Stimulated activated memory B cell treated with anti-CD40 and anti-IgM and Interleukin-4, amounts not matched to agents 10 μg/mL and 1 μg/mL and 100 μg/mL, for 72 hours (primary cell): ENCODE measurements around the gene RECQL5.
A peak's percentile ranks its signal among the peaks of the same experiment; 100 is the strongest.

Source experiments
- ATAC-seq: fragments of 150-1000 bp; cut with Tn5 transposase; 2 replicates; pipeline ENCODE4 v1.10.0; 2021
- H3K27ac Mint-ChIP-seq: one replicate; pipeline ENCODE4 v1.8.0; 2022; ENCODE audit warnings: mild to moderate bottlenecking, mixed read lengths
- H3K27me3 Mint-ChIP-seq: one replicate; pipeline ENCODE4 v1.8.0; 2022; ENCODE audit warnings: mixed read lengths
- H3K36me3 Mint-ChIP-seq: one replicate; pipeline ENCODE4 v1.8.0; 2022; ENCODE audit warnings: mixed read lengths
- H3K4me1 Mint-ChIP-seq: one replicate; pipeline ENCODE4 v1.8.0; 2022; ENCODE audit warnings: mixed read lengths
- H3K4me3 Mint-ChIP-seq: one replicate; pipeline ENCODE4 v1.8.0; 2022; ENCODE audit warnings: mild to moderate bottlenecking, moderate library complexity, mixed read lengths
- H3K9me3 Mint-ChIP-seq: one replicate; pipeline ENCODE4 v1.8.0; 2022; ENCODE audit warnings: mixed read lengths

Gene RECQL5

GRCh38 chr17:75693500-75694481, 26.8 kb upstream of the RECQL5 start:
- no peak for ATAC-seq
- no peak overlapping the region for H3K27ac Mint-ChIP-seq
- no peaks in the 10 kb centered on the region for H3K9me3 Mint-ChIP-seq
- H3K4me3 Mint-ChIP-seq: no peak overlapping the region
- no peaks in the 10 kb centered on the region for H3K27me3 Mint-ChIP-seq
- H3K36me3 Mint-ChIP-seq: peaks cover 32% of the 10 kb centered on the region
- peaks cover 31% of the 10 kb centered on the region for H3K4me1 Mint-ChIP-seq

- no peak overlapping the region for H3K4me3 Mint-ChIP-seq
- H3K27me3 Mint-ChIP-seq: no peaks in the 10 kb centered on the region
- H3K36me3 Mint-ChIP-seq: peaks cover 32% of the 10 kb centered on the region
- peaks cover 39% of the 10 kb centered on the region for H3K4me1 Mint-ChIP-seq
- no peak for ATAC-seq
- H3K27ac Mint-ChIP-seq: no peak overlapping the region
- no peaks in the 10 kb centered on the region for H3K9me3 Mint-ChIP-seq
Observed at GRCh38 chr17:75692976-75693375, 26.0 kb upstream of the RECQL5 start.

GRCh38 chr17:75691801-75692626, 25.1 kb upstream of the RECQL5 start:
- Mint-ChIP-seq H3K27me3 (no peaks in the 10 kb centered on the region), H3K9me3 (no peaks in the 10 kb centered on the region), H3K4me3 (no peak overlapping the region), H3K36me3 (peaks cover 28% of the 10 kb centered on the region), H3K27ac (peak overlapping the region; percentile 90), H3K4me1 (peaks cover 49% of the 10 kb centered on the region)
- no peak for ATAC-seq

GRCh38 chr17:75691371-75691791, 24.4 kb upstream of the RECQL5 start:
- Mint-ChIP-seq H3K36me3 (peaks cover 27% of the 10 kb centered on the region), H3K4me1 (peaks cover 55% of the 10 kb centered on the region), H3K27me3 (no peaks in the 10 kb centered on the region), H3K27ac (peak overlapping the region; percentile 90), H3K9me3 (no peaks in the 10 kb centered on the region), H3K4me3 (no peak overlapping the region)
- ATAC-seq: no peak

- H3K4me3 Mint-ChIP-seq: peak overlapping the region; percentile 65
- no peaks in the 10 kb centered on the region for H3K9me3 Mint-ChIP-seq
- peak; percentile 89 for ATAC-seq
- no peaks in the 10 kb centered on the region for H3K27me3 Mint-ChIP-seq
- peak overlapping the region; percentile 90 for H3K27ac Mint-ChIP-seq
- peaks cover 73% of the 10 kb centered on the region for H3K4me1 Mint-ChIP-seq
- peaks cover 28% of the 10 kb centered on the region for H3K36me3 Mint-ChIP-seq
Observed at GRCh38 chr17:75689441-75689873, 22.5 kb upstream of the RECQL5 start.

GRCh38 chr17:75688209-75688825, 21.4 kb upstream of the RECQL5 start:
- H3K4me1 Mint-ChIP-seq: peaks cover 80% of the 10 kb centered on the region
- peak overlapping the region; percentile 90 for H3K27ac Mint-ChIP-seq
- no peaks in the 10 kb centered on the region for H3K9me3 Mint-ChIP-seq
- ATAC-seq: no peak
- H3K36me3 Mint-ChIP-seq: peaks cover 23% of the 10 kb centered on the region
- peak overlapping the region; percentile 47 for H3K4me3 Mint-ChIP-seq
- no peaks in the 10 kb centered on the region for H3K27me3 Mint-ChIP-seq

- H3K9me3 Mint-ChIP-seq: no peaks in the 10 kb centered on the region
- H3K36me3 Mint-ChIP-seq: peaks cover 24% of the 10 kb centered on the region
- peak overlapping the region; percentile 90 for H3K27ac Mint-ChIP-seq
- H3K4me1 Mint-ChIP-seq: peaks cover 63% of the 10 kb centered on the region
- no peak overlapping the region for H3K4me3 Mint-ChIP-seq
- ATAC-seq: no peak
- no peaks in the 10 kb centered on the region for H3K27me3 Mint-ChIP-seq
Observed at GRCh38 chr17:75685499-75685898, 18.5 kb upstream of the RECQL5 start.

- peak overlapping the region; percentile 90 for H3K27ac Mint-ChIP-seq
- no peaks in the 10 kb centered on the region for H3K9me3 Mint-ChIP-seq
- no peak for ATAC-seq
- peaks cover 30% of the 10 kb centered on the region for H3K36me3 Mint-ChIP-seq
- no peak overlapping the region for H3K4me3 Mint-ChIP-seq
- no peaks in the 10 kb centered on the region for H3K27me3 Mint-ChIP-seq
- peaks cover 62% of the 10 kb centered on the region for H3K4me1 Mint-ChIP-seq
Observed at GRCh38 chr17:75684924-75685323, 18.0 kb upstream of the RECQL5 start.

GRCh38 chr17:75684249-75684648, 17.3 kb upstream of the RECQL5 start:
- no peak for ATAC-seq
- peaks cover 34% of the 10 kb centered on the region for H3K36me3 Mint-ChIP-seq
- H3K4me1 Mint-ChIP-seq: peaks cover 62% of the 10 kb centered on the region
- H3K27me3 Mint-ChIP-seq: no peaks in the 10 kb centered on the region
- no peaks in the 10 kb centered on the region for H3K9me3 Mint-ChIP-seq
- no peak overlapping the region for H3K4me3 Mint-ChIP-seq
- H3K27ac Mint-ChIP-seq: no peak overlapping the region

GRCh38 chr17:75683583-75683982, 16.6 kb upstream of the RECQL5 start:
- Mint-ChIP-seq H3K4me3 (no peak overlapping the region), H3K4me1 (peaks cover 57% of the 10 kb centered on the region), H3K36me3 (peaks cover 38% of the 10 kb centered on the region), H3K9me3 (no peaks in the 10 kb centered on the region), H3K27ac (no peak overlapping the region), H3K27me3 (no peaks in the 10 kb centered on the region)
- no peak for ATAC-seq

- Mint-ChIP-seq H3K4me1 (peaks cover 40% of the 10 kb centered on the region), H3K4me3 (no peak overlapping the region), H3K27ac (no peak overlapping the region), H3K27me3 (no peaks in the 10 kb centered on the region), H3K36me3 (peaks cover 33% of the 10 kb centered on the region), H3K9me3 (no peaks in the 10 kb centered on the region)
- no peak for ATAC-seq
Observed at GRCh38 chr17:75681289-75681688, 14.3 kb upstream of the RECQL5 start.

- H3K4me3 Mint-ChIP-seq: no peak overlapping the region
- H3K27ac Mint-ChIP-seq: no peak overlapping the region
- no peaks in the 10 kb centered on the region for H3K9me3 Mint-ChIP-seq
- H3K36me3 Mint-ChIP-seq: peaks cover 30% of the 10 kb centered on the region
- H3K27me3 Mint-ChIP-seq: no peaks in the 10 kb centered on the region
- no peak for ATAC-seq
- H3K4me1 Mint-ChIP-seq: peaks cover 32% of the 10 kb centered on the region
Observed at GRCh38 chr17:75680431-75680830, 13.5 kb upstream of the RECQL5 start.

GRCh38 chr17:75679706-75680211, 12.8 kb upstream of the RECQL5 start:
- peaks cover 24% of the 10 kb centered on the region for H3K36me3 Mint-ChIP-seq
- H3K27ac Mint-ChIP-seq: no peak overlapping the region
- H3K9me3 Mint-ChIP-seq: no peaks in the 10 kb centered on the region
- H3K4me3 Mint-ChIP-seq: no peak overlapping the region
- H3K4me1 Mint-ChIP-seq: peaks cover 31% of the 10 kb centered on the region
- no peak for ATAC-seq
- H3K27me3 Mint-ChIP-seq: no peaks in the 10 kb centered on the region

- Mint-ChIP-seq H3K4me3 (no peak overlapping the region), H3K27ac (no peak overlapping the region), H3K4me1 (peaks cover 25% of the 10 kb centered on the region), H3K9me3 (no peaks in the 10 kb centered on the region), H3K27me3 (no peaks in the 10 kb centered on the region), H3K36me3 (peaks cover 26% of the 10 kb centered on the region)
- ATAC-seq: no peak
Observed at GRCh38 chr17:75676461-75676860, 9.5 kb upstream of the RECQL5 start.

- Mint-ChIP-seq H3K9me3 (no peaks in the 10 kb centered on the region), H3K36me3 (peaks cover 21% of the 10 kb centered on the region), H3K4me1 (peaks cover 29% of the 10 kb centered on the region), H3K4me3 (no peak overlapping the region), H3K27ac (no peak overlapping the region), H3K27me3 (no peaks in the 10 kb centered on the region)
- ATAC-seq: no peak
Observed at GRCh38 chr17:75673487-75673886, 6.5 kb upstream of the RECQL5 start.
